GM10266 (cell line): ENCODE measurements around the gene HELLS.

Experiments
- DNase-seq: peaks from one replicate; pipeline ENCODE4 v3.0.0; 2012; ENCODE audit errors: extremely low spot score
- CTCF ChIP-seq: IDR thresholded peaks from 2 replicates; pipeline ENCODE4 v1.5.1; 2012; ENCODE audit warnings: mild to moderate bottlenecking, low read depth; ENCODE audit not compliant: control insufficient read depth, insufficient read depth; ENCODE audit errors: missing control alignments

The HELLS gene

DNA sequence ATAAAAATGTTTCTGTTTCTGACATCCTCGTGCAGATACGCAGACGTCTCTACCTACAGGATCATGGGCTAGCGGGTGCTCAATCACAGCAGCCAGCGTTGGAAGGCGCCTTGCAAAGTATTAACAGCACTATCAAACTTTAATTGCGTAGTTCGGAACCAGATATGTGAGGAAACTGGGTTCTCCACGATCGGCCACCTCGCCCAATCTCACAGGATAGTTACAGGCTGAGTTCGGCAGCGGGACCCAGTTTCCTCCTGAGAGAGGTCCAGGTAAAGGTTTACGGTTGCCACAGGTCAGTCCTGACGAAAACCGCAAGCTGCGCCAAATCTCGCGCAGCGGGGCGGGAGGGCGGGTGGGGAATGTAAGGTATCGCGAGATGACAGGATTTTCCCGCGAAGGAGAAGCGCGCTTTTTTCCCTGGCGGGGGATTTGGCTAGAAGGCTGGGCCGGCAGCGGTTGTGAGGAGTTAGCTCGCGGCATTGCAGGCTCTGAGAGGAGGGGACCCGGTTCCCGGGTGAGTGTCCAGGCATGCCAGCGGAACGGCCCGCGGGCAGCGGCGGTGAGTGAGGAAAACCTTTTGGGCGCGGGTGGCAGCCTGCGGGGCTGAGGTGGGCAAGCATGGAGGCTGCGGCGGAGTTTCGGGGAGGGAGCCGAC is at the start of gene HELLS:
Gene HELLS, plus strand, starts transcription at position 398 of the 658 bp plus-strand sequence. Its CDS starts 134 bp downstream, at position 532.
- peak; percentile 82 for DNase-seq
- no peak for TF ChIP-seq CTCF

- peak; percentile 12 for DNase-seq
- TF ChIP-seq CTCF = no peak
These were observed 49.6 kb upstream of the HELLS start for GRCh38 chr10:94496010-94496409.

DNA sequence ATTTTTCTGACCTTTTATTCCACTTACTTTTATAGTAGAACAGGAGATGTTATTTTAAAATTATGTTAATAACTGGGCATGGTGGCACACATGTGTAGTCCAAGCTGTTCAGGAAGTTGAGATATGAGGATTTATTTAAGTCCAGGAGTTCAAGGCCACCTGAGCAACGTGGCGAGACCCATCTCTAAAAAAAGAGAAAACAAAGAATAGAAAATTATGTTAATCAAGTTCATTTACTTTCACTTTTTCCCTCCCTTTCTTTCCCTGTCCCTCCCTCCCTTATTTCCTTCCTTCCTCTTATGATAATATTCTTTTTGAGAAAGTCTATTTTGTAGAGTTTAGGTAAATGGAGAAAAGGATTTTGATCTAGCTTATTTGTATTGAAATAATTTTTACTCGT is 48.9 kb upstream of the HELLS start:
- no peak for TF ChIP-seq CTCF
- no peak for DNase-seq

GRCh38 chr10:94500063-94500462 is 45.5 kb upstream of the HELLS start:
- DNase-seq = no peak

DNA sequence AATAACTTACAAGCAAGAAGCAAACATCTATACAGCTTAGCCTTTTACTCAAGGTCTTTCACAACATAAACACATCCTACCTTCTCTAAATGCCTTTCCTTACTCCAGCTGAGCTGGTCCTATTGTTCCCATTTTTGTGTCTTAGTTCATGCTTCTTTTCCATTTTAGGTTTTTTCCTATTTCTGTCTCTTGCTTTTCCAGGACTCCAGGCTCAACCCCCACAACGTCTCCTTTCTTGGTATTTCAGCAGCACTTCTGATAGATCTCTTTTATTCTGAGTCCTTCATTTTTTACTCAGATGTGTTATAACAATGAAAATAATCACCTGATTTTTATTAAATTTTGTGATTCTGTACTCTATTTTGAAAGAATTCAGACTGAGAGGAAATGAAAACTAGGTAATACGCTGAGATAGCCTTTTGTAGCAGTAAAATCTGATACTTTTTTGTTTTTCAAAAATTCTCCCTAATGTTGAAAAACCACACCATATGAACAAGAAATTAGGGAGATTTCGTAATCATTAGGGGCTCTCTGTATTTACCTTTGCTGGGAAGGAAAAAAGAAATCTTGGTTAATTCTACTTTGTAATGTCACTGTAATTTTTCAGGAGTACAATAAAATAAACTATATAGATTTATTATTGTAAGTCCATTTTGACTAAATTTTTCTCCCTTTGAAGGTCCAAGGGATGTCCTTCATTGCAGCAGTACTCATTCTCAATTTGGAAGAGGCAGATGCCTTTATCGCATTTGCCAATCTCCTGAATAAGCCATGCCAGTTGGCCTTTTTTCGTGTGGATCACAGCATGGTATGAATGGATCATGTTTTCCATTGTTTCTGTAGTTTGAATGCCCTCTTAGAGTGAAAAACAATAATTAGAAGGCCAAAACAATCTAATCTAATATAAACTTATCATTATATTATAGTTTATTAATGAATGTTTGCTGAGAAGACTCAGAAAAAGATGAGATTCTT is 24.0 kb upstream of the HELLS start:
- DNase-seq = no peak
- no peak for TF ChIP-seq CTCF

More at GRCh38 chr10:94500063-94500462, 45.5 kb upstream of the HELLS start:
- peak; percentile 18 for TF ChIP-seq CTCF

GRCh38 chr10:94524146-94524545 is 21.4 kb upstream of the HELLS start:
- no peak for TF ChIP-seq CTCF
- no peak for DNase-seq
